Measurements from ENCODE around the gene RNF138.
"Not testable (repeated sequence)": the region's sequence is repeated elsewhere in the genome, so short reads cannot be mapped to it uniquely, and the experiment has no call there.

The RNF138 gene

DNA sequence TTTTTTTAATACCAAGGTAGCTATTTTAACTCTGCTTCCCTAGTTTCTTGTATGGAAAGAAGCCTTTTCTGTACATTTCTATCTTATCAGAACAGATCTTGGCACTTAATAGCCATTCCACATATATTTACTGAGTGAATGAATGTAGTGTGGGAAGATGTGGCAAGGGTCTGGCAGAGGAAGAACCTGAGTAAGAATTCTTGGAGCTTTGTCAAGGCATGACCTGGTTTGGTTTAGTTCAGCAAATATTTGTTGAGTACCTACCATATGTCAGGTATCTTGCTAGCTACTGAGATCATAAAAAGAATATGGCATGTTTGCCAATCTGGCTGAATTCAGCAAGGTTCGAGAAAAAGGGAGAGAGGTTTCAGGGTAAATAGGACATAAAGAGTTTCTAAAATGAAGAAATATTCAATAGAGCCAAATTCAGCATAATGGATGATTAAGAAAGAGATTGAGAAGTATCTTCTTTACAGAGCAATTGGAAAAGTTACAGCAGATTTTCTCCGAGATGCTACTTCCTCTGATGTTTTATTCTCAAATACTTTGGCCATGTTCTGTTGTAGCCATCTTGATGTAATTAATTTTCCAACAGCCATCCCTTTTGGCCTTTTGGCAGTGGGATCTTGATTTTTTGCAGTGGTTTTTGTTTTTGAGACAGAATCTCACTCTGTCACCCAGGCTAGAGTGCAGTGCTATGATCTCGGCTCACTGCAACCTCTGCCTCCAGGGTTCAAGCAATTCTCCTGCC, 76.5 kb downstream of the RNF138 start:
- no peak for DNase-seq (ENCODE audit: extremely low read depth in 1 of 2, low read depth in 1 of 2)

GRCh38 chr18:32173654-32174053, 82.0 kb downstream of the RNF138 start:
- DNase-seq (ENCODE audit: extremely low read depth in 1 of 2, low read depth in 1 of 2): no peak

DNA sequence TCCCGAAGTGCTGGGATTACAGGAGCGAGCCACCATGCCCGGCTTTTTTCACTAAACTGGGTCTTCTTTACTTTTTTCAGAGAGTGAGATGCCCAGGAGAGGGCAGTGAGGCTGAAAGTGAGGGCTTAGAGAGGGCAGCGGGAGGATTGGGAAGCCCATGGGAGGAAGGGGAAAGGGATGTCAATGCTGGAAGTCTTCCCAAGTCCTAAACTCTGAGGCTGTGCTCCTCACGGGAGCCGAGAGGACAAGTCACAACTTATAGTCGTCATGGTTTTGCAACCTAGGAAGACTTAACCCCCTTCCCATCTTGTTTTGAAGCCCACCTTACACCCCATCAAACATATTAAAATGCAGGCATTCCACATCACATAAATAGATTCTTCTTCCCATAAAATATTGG, 83.0 kb downstream of the RNF138 start:
- no peak for DNase-seq (ENCODE audit: extremely low read depth in 1 of 2, low read depth in 1 of 2)

- DNase-seq (ENCODE audit: extremely low read depth in 1 of 2, low read depth in 1 of 2): no peak
Measured at GRCh38 chr18:32175265-32175664, 83.6 kb downstream of the RNF138 start.

- not testable (repeated sequence) for DNase-seq (ENCODE audit: extremely low read depth in 1 of 2, low read depth in 1 of 2)
Measured at GRCh38 chr18:32176745-32177144, 85.1 kb downstream of the RNF138 start.

GRCh38 chr18:32177530-32177929, 85.9 kb downstream of the RNF138 start:
- no peak for DNase-seq (ENCODE audit: extremely low read depth in 1 of 2, low read depth in 1 of 2)

All from activated CD8-positive, alpha-beta memory T cell treated with anti-CD3 and anti-CD28 coated beads for 1 hour (primary cell).